BE2C (cell line): ENCODE results near the gene RNU6-9.

Experiments used
- DNase-seq: peaks from one replicate; pipeline ENCODE4 v3.0.0-alpha.2; 2020
- H3K27me3 ChIP-seq: fragments of 250-450 bp; sonication (Bioruptor Pico); 2 replicates; pipeline ENCODE4 v1.5.1; 2020; ENCODE audit warnings: mild to moderate bottlenecking
- H3K36me3 ChIP-seq: fragments of 250-450 bp; sonication (Bioruptor Pico); 2 replicates; pipeline ENCODE4 v1.5.1; 2020; ENCODE audit warnings: mild to moderate bottlenecking
- H3K4me1 ChIP-seq: fragments of 250-450 bp; sonication (Bioruptor Pico); 2 replicates; pipeline ENCODE4 v1.5.1; 2020
- H3K4me3 ChIP-seq: 2 replicates; pipeline ENCODE4 v1.5.1; 2011; ENCODE audit warnings: low read depth, low read length
- H3K9me3 ChIP-seq: fragments of 250-450 bp; sonication (Bioruptor Pico); 2 replicates; pipeline ENCODE4 v1.5.1; 2020
- CTCF ChIP-seq: IDR thresholded peaks from 2 replicates; pipeline ENCODE4 v1.5.1; 2012; ENCODE audit warnings: mild to moderate bottlenecking, low read depth, low read length

RNU6-9 gene

GRCh38 chr19:867855-868457 lies 25.3 kb upstream of the RNU6-9 start:
- no peak for TF ChIP-seq CTCF
- no peak overlapping the region for H3K4me3 ChIP-seq
- DNase-seq = no peak

GRCh38 chr19:868458-869244 lies 24.6 kb upstream of the RNU6-9 start:
- DNase-seq = no peak
- Histone ChIP-seq H3K4me1 (peaks cover 12% of the 10 kb centered on the region), H3K36me3 (peaks cover 11% of the 10 kb centered on the region), H3K9me3 (no peaks in the 10 kb centered on the region), H3K27me3 (no peaks in the 10 kb centered on the region; the same call in 1 of the 2 replicates), H3K4me3 (no peak overlapping the region)
- no peak for TF ChIP-seq CTCF

More at GRCh38 chr19:867855-868457, 25.3 kb upstream of the RNU6-9 start:
- Histone ChIP-seq H3K36me3 (peaks cover 11% of the 10 kb centered on the region), H3K9me3 (no peaks in the 10 kb centered on the region), H3K4me1 (peaks cover 12% of the 10 kb centered on the region), H3K27me3 (no peaks in the 10 kb centered on the region; the same call in 1 of the 2 replicates)

GRCh38 chr19:869245-870177 lies 23.8 kb upstream of the RNU6-9 start:
- DNase-seq = no peak
- peaks cover 10% of the 10 kb centered on the region for H3K4me1 ChIP-seq
- H3K9me3 ChIP-seq = no peaks in the 10 kb centered on the region
- H3K4me3 ChIP-seq = no peak overlapping the region
- no peaks in the 10 kb centered on the region; the same call in 1 of the 2 replicates for H3K27me3 ChIP-seq
- TF ChIP-seq CTCF = no peak
- H3K36me3 ChIP-seq = peaks cover 15% of the 10 kb centered on the region

- no peak overlapping the region for H3K4me3 ChIP-seq
- H3K9me3 ChIP-seq = no peaks in the 10 kb centered on the region
- DNase-seq = no peak
- TF ChIP-seq CTCF = no peak
- H3K27me3 ChIP-seq = no peaks in the 10 kb centered on the region; the same call in 1 of the 2 replicates
- H3K4me1 ChIP-seq = peaks cover 10% of the 10 kb centered on the region
- peaks cover 20% of the 10 kb centered on the region for H3K36me3 ChIP-seq
These were observed 23.0 kb upstream of the RNU6-9 start for GRCh38 chr19:870314-870713.

GRCh38 chr19:870963-871401 lies 22.3 kb upstream of the RNU6-9 start:
- Histone ChIP-seq H3K4me1 (peaks cover 10% of the 10 kb centered on the region), H3K36me3 (peaks cover 23% of the 10 kb centered on the region), H3K27me3 (no peaks in the 10 kb centered on the region), H3K9me3 (no peaks in the 10 kb centered on the region), H3K4me3 (no peak overlapping the region)
- DNase-seq = peak; percentile 85
- no peak for TF ChIP-seq CTCF
